Lower leg skin (tissue), 4 donors: Measurements from ENCODE around the gene LETM1. TPM values are rescaled to one million over a fixed set of nuclear protein-coding genes. Genes with fewer than 3 reads are reported as not detected.

Source experiments
- DNase-seq, 2 donors: peaks; one replicate each; pipeline ENCODE4 v3.0.0-alpha.2; 2019; ENCODE audit warnings: low spot score in 2 of 2
- H3K4me3 ChIP-seq: fragments of 200-600 bp; sonication (generic); 2 replicates; pipeline ENCODE4 v1.5.1; 2017; ENCODE audit warnings: mild to moderate bottlenecking, low read depth; ENCODE audit not compliant: poor library complexity, severe bottlenecking
- POLR2A ChIP-seq, 2 donors: fragments of 450-650 bp; IDR thresholded peaks; one replicate each; pipeline ENCODE4 v1.6.1; 2016 to 2017; ENCODE audit warnings: antibody characterized with exemption in 2 of 2, mild to moderate bottlenecking in 1 of 2, moderate library complexity in 1 of 2
- WGBS, 2 donors: methylation state at CpG; one replicate each; pipeline ENCODE4 v1.1.5; 2018; 5-methylcytosine and 5-hydroxymethylcytosine counted together
- intact Hi-C: fragments of 100-400 bp; cut with DNase I; formaldehyde crosslinking; loops from one replicate; pipeline ENCODE4 v1.15.0; 2023; ENCODE audit warnings: low total_unique reads
- total RNA-seq, 4 donors: library from RNA; depleted of rRNA; stranded (reverse); fragments of >200 nt; gene quantifications; one replicate each; pipeline ENCODE4 v1.1.0, GENCODE V29; 2016
- TF ChIP-seq, protein P1 (sequence below), 3 donors: fragments of 450-650 bp; IDR thresholded peaks; one replicate each; pipeline ENCODE4 v1.5.1; 2016; ENCODE audit warnings: antibody characterized with exemption in 3 of 3, mild to moderate bottlenecking in 3 of 3, moderate library complexity in 2 of 3

LETM1 gene
- total RNA-seq, result 10 to 100 TPM; 27.2 to 49.9 (median 39.0) TPM

DNA sequence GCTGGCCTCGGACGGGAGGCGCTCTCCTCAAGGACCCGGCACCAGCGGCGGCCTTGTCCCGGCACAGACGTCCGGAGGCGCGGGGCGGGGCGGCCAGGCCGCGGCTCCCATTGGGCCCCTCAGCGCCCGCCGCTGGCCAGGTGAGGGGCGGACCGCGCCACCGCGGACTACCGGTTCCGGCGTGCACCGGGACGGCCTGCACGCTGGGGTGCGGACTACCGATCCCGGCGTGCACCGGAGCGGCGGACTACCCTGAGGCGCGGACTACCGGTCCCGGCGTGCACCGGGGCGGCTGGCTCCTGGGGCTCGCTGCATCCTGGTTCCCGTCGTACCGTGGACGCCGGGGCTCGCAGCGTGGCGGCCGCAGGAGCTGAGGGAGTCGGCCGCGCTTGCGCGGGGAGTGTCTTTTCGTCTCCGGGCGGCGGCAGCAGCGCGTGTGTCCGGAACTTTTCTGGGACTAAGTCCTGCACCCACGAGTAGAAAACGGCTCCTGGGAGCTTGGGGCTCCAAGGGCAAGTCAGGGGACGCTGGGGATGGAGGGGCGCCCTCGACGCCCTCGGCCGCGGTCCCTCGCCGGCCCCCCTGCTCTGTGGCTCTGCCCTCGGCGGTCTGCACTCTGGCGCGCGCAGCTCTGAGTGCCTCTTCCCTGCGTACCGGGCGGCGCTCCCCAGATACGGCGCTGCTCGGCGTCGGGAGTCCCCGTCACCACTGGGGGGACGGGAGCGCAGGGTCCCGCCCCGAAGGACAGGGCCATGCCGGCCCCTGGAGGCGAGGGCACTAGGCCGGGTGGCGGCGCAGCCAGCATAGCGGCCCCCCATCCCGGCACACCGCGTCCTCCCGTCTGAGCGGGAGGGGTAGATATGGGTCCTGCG is at the start of gene LETM1:
LETM1 (minus strand) TSS at position 86 of the 872 bp plus-strand sequence. CDS start 206 bp downstream, outside the sequence.
- H3K4me3 ChIP-seq, result peak within 1 kb of the TSS; percentile 69
- peak; percentile 93 to 99 for DNase-seq
- peak in 1 of 2 donors; percentile 47 for TF ChIP-seq POLR2A (IDR thresholded peaks at IDR 0.05)
- TF ChIP-seq, protein P1, sequence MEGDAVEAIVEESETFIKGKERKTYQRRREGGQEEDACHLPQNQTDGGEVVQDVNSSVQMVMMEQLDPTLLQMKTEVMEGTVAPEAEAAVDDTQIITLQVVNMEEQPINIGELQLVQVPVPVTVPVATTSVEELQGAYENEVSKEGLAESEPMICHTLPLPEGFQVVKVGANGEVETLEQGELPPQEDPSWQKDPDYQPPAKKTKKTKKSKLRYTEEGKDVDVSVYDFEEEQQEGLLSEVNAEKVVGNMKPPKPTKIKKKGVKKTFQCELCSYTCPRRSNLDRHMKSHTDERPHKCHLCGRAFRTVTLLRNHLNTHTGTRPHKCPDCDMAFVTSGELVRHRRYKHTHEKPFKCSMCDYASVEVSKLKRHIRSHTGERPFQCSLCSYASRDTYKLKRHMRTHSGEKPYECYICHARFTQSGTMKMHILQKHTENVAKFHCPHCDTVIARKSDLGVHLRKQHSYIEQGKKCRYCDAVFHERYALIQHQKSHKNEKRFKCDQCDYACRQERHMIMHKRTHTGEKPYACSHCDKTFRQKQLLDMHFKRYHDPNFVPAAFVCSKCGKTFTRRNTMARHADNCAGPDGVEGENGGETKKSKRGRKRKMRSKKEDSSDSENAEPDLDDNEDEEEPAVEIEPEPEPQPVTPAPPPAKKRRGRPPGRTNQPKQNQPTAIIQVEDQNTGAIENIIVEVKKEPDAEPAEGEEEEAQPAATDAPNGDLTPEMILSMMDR (IDR thresholded peaks at IDR 0.05), result no peak
- intact Hi-C loops, result no loop called here
- 0 to 1% methylated on average over 22 to 40 of the region's 107 CpGs for WGBS, 2 donors

DNA sequence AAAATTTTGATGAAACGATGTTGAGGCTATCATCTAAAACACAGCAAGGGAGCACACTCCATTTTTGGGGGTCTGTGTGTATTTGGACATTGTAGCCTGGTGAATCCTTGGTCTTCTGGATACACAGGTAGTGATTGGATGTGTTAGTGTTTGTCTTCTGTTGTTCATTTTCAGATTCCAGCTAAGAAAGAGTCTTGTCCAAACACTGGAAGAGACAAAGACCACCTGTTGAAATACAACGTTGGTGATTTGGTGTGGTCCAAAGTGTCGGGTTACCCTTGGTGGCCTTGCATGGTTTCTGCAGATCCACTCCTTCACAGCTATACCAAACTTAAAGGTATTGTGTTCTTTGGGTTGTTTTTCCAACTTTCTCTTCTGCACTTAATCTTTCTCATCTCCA is 48.1 kb upstream of the LETM1 start:
- TF ChIP-seq, protein P1 (IDR thresholded peaks at IDR 0.05), result no peak
- TF ChIP-seq POLR2A (IDR thresholded peaks at IDR 0.05), result no peak
- 80 to 84% methylated on average over 3 of the region's 3 CpGs for WGBS, 2 donors
- intact Hi-C loops, result loop anchor here (10.0 kb wide), 1 partner anchor 99 kb away; no protein-coding TSS in a partner anchor
- DNase-seq, result no peak
- no peak overlapping the region for H3K4me3 ChIP-seq

DNA sequence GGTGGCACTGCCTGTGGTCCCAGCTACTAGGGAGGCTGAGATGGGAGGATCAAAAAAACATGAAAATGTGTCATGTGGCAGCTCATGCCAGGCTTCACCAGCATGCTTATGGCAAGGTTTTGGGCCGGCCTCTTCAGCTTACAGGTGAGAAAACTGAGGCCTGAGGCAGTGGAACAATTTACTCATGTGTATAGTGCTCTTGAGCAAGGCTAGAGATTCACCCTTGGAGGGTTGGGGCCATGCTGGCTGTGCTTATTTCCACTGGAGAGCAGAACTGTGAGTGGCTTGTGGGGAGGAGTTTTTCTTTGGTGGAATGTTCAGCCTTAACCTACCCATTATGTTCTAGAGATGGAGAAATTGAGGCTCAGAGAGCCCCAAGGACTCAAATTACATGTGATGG is 47.1 kb upstream of the LETM1 start:
- no peak for TF ChIP-seq POLR2A (IDR thresholded peaks at IDR 0.05)
- TF ChIP-seq, protein P1 (IDR thresholded peaks at IDR 0.05), result no peak
- WGBS, 2 donors, result 71 to 80% methylated on average over 1 of the region's 1 CpG
- no peak for DNase-seq
- intact Hi-C loops, result loop anchor here (10.0 kb wide), 1 partner anchor 98 kb away; no protein-coding TSS in a partner anchor
- no peak overlapping the region for H3K4me3 ChIP-seq

- WGBS, 2 donors, result 88 to 97% methylated on average over 2 of the region's 2 CpGs
- TF ChIP-seq, protein P1 (IDR thresholded peaks at IDR 0.05), result no peak
- TF ChIP-seq POLR2A (IDR thresholded peaks at IDR 0.05), result no peak
Measured at GRCh38 chr4:1902243-1902642, 46.3 kb upstream of the LETM1 start.

GRCh38 chr4:1901127-1901526 is 45.2 kb upstream of the LETM1 start:
- TF ChIP-seq, protein P1 (IDR thresholded peaks at IDR 0.05), result no peak
- no peak for TF ChIP-seq POLR2A (IDR thresholded peaks at IDR 0.05)
- intact Hi-C loops, result loop anchor here (10.0 kb wide), 1 partner anchor 96 kb away; no protein-coding TSS in a partner anchor
- DNase-seq, result no peak
- H3K4me3 ChIP-seq, result no peak overlapping the region
- WGBS, 2 donors, result 83 to 90% methylated on average over 6 of the region's 6 CpGs

More at GRCh38 chr4:1902243-1902642, 46.3 kb upstream of the LETM1 start:
- no peak for DNase-seq
- no peak overlapping the region for H3K4me3 ChIP-seq
- intact Hi-C loops, result loop anchor here (10.0 kb wide), 1 partner anchor 97 kb away; no protein-coding TSS in a partner anchor
